NCI-H2171 treated with DMSO at 0.1 percent for 48 hours (cell line): ENCODE data around the gene MOB2.

Source experiments
- DNase-seq: peaks from one replicate; lab custom pipeline; 2025; lab: John Stamatoyannopoulos, UW

Gene MOB2

GRCh38 chr11:1484695-1485503, 1.7 kb downstream of the MOB2 start:
- DNase-seq = no peak

- no peak for DNase-seq
Measured at GRCh38 chr11:1484061-1484671, 2.4 kb downstream of the MOB2 start.

- DNase-seq = no peak
Measured at GRCh38 chr11:1483445-1483961, 3.1 kb downstream of the MOB2 start.

GRCh38 chr11:1482581-1483444, 3.8 kb downstream of the MOB2 start:
- DNase-seq = no peak

GRCh38 chr11:1481861-1482441, 4.6 kb downstream of the MOB2 start:
- no peak for DNase-seq

- DNase-seq = no peak
Measured at GRCh38 chr11:1481483-1481825, 5.1 kb downstream of the MOB2 start.

GRCh38 chr11:1480555-1481482, 5.8 kb downstream of the MOB2 start:
- no peak for DNase-seq

GRCh38 chr11:1480191-1480554, 6.4 kb downstream of the MOB2 start:
- DNase-seq = no peak

GRCh38 chr11:1479678-1480118, 6.9 kb downstream of the MOB2 start:
- DNase-seq = no peak

- no peak for DNase-seq
Measured at GRCh38 chr11:1479006-1479677, 7.4 kb downstream of the MOB2 start.

GRCh38 chr11:1478544-1478943, 8.0 kb downstream of the MOB2 start:
- no peak for DNase-seq

GRCh38 chr11:1478011-1478410, 8.6 kb downstream of the MOB2 start:
- no peak for DNase-seq

- no peak for DNase-seq
Measured at GRCh38 chr11:1476940-1477736, 9.4 kb downstream of the MOB2 start.

GRCh38 chr11:1475841-1476240, 10.7 kb downstream of the MOB2 start:
- DNase-seq = no peak

- no peak for DNase-seq
Measured at GRCh38 chr11:1473786-1474185, 12.8 kb downstream of the MOB2 start.

- DNase-seq = no peak
Measured at GRCh38 chr11:1473011-1473628, 13.5 kb downstream of the MOB2 start.

GRCh38 chr11:1472180-1473005, 14.2 kb downstream of the MOB2 start:
- no peak for DNase-seq

- DNase-seq = no peak
Measured at GRCh38 chr11:1471736-1472135, 14.8 kb downstream of the MOB2 start.
